Activated CD8-positive, alpha-beta memory T cell treated with anti-CD3 and anti-CD28 coated beads for 48 hours (primary cell): ENCODE measurements around the gene TARS3.
"Not testable (repeated sequence)": the region's sequence is repeated elsewhere in the genome, so short reads cannot be mapped to it uniquely, and the experiment has no call there.

Experiments
- DNase-seq, 3 experiments: peaks; one replicate each; pipeline ENCODE4 v3.0.0-alpha.2; 2020; ENCODE audit warnings: low read depth in 2 of 3, low spot score in 2 of 3

The TARS3 gene

GRCh38 chr15:101723874-101724674 lies at the start of gene TARS3:
Gene TARS3 (minus strand): TSS chr15:101724473. CDS start chr15:101724387, 86 bp downstream.
- peak; percentile 83 to 86 (median 85) for DNase-seq

- no peak for DNase-seq
Observed at GRCh38 chr15:101773496-101774100, 49.3 kb upstream of the TARS3 start.

GRCh38 chr15:101772921-101773320 lies 48.6 kb upstream of the TARS3 start:
- DNase-seq, result no peak

GRCh38 chr15:101767083-101767640 lies 42.9 kb upstream of the TARS3 start:
- not testable (repeated sequence) for DNase-seq

DNA sequence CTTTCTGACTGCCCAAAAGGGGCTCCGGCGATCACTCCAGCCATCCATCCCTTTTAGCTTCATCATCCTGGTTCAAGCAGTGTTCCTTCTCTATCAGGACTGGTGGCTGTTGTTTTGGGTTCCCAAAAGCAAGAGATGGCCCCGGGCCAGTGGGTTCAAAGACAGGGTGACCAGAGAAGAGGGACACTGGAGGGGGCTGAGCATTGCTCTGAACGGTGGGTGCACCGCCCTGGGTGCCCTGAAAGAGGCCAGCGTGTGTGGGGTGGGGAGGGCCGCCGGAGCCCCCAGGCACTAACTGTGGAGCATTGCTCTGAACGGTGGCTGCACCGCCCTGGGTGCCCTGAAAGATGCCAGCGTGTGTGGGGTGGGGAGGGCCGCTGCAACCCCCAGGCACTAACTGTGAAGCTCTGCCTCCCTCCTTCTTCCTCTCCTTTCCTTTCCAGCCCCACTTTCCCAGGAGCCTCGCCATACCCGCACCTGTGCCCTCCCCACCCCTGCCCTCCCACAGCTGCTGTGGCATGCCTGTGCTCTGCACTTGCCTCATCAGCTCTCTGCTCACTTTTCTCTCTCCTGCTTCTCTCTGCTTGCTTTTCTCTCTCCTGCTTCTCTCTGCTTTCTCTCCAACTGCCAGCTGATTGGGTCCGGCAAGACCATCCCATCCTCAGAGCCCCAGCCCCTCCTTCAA lies 41.6 kb upstream of the TARS3 start:
- DNase-seq, result no peak

- not testable (repeated sequence) for DNase-seq
Observed at GRCh38 chr15:101765340-101765671, 41.0 kb upstream of the TARS3 start.

GRCh38 chr15:101764669-101765339 lies 40.5 kb upstream of the TARS3 start:
- DNase-seq, result not testable (repeated sequence)

DNA sequence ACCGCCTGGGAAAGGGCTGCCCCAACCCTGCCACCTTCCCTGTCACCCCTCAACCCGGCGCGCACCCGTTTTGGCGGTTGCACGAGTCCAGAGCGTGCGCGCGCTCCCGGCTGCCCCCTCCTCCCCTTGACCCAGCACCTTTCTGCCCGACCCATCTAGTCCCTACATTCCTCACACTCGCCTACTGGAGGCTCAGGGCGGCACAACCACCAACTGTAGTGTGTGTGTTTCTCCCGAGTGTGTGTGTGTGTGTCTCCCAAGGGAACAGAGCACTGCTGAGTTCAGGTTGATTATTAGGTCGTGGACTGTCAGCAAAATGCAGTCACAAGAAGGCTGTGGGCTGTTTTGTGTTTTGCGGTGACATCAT lies 22.4 kb upstream of the TARS3 start:
- DNase-seq, result not testable (repeated sequence)

- not testable (repeated sequence) for DNase-seq
Observed at GRCh38 chr15:101734837-101735236, 10.6 kb upstream of the TARS3 start.

DNA sequence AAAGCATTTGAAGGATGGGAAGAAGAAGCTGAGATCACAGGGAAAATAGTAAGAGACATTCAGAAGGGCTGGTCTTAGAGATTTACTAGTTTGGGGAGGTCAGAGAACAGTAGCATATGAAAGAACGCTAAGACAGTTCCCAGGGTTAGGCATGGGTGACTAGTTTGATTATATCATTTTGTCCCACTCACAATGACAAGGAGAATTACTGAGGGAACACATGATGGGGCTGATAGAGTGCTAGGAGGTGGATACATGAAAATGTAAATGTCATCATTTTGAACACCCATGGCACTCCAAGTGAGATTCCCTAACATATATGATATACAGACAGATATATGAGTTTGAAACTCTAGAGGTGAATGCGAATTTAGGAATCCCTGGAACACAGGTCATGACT lies 9.3 kb upstream of the TARS3 start:
- no peak for DNase-seq

GRCh38 chr15:101732772-101733171 lies 8.5 kb upstream of the TARS3 start:
- DNase-seq, result no peak

DNA sequence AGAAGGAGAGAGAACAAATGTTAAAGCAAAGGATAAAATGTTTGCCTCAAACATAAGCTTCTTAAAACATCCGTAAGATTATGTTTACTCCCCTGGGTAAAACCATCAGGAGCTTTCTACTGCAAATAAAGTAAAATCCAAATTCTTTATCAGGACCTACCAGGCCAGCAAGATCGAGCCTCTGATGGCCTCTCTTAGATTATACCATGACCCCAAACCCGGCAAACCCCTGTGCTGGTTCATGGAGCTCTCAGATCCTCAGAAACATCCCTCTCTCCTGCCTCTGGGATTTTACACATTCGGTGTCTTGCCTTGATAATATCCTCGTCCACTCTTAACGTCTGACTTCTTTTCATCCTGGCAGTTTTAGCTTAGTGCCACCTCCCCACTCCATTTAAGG lies 7.5 kb upstream of the TARS3 start:
- DNase-seq, result no peak

DNA sequence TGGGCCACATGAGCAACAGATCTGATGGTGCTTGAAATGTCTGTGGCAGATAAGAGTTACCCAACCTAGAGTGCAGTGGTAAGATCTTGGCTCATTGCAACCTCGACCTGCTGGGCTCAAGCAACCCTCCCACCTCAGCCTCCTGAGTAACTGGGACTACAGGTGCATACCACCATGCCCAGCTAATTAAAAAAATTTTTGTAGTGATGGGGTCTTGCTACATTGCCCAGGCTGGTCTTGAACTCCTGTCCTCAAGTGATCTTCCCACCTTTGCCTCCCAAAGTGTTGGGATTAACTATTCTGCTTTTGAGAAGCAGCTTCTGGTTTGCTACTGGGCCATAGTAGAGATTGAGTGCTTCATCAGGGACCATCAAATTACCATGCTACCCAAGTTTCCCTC lies 2.9 kb upstream of the TARS3 start:
- DNase-seq, result no peak

- no peak for DNase-seq
Observed at GRCh38 chr15:101725073-101725472, 800 bp upstream of the TARS3 start.

DNA sequence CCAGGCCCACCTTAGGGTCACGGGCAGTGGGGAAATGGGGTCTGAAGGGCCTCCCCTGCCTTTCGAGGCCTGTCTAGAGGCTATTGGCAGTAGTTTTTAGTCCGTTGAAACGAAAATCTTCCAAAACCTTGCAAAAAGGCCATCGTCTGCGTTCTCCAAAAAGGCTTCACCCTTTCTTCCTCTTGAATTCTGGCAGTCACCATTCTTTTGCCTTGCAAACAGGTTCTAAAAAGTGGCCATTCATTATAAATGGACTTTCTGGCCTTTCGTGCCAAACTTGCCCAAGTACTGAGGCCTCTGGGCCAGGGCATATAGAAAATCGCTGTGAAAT lies 367 bp upstream of the TARS3 start:
- no peak for DNase-seq

DNA sequence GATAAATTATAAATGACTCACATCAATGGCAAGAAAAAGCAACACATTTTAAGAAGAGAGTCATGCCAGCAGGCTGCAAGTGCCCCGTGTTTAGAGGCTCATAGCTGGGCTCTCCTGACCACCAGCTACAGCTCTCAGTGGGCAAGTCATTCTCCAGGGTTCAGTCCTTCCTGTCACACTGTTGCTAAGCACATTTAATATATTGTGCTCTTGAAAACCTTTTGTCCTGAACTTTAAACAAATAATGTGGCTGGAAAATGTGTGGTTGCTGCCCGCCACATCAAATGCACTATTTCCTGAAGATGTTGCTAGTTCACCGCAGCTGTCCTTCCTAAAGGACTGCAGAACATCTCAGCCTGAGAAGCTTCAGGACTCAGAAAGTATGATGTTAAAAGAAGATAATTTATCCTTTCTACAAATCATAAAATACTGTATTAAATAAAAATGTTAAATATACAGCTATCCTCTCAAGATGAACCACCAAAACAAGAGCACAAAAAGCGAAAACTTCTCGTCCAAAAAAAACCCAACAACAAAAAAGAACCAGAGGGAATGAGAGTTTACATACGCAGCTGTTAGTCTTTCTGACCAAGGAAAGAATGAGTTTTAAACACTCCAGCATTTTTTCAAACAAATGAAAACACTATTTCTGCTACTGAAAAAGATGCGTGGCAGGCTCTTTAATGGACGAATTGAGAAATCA lies 951 bp downstream of the TARS3 start:
- DNase-seq, result peak in 2 of 3 experiments; percentile 11 to 19

- no peak for DNase-seq
Observed at GRCh38 chr15:101718896-101719295, 5.4 kb downstream of the TARS3 start.

DNA sequence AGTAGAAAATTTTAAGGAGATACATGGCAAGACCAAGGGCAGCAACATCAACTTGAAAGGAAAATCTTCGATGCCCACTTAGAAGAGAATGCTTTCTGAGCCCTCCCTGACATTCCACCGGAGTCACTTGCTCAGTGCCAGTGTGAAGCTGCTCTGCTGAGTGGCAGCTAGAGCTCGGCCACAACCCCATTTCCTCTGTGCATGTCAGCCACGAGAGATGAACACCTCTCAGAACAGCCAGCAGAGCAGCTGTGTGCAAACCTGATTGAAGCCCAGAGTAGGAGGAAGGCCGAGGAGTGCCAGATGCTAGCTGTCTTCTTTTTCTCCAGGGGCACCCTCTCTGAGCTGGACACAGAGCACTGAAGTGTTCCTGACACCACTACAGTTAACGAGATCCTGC lies 12.2 kb downstream of the TARS3 start:
- no peak for DNase-seq

DNA sequence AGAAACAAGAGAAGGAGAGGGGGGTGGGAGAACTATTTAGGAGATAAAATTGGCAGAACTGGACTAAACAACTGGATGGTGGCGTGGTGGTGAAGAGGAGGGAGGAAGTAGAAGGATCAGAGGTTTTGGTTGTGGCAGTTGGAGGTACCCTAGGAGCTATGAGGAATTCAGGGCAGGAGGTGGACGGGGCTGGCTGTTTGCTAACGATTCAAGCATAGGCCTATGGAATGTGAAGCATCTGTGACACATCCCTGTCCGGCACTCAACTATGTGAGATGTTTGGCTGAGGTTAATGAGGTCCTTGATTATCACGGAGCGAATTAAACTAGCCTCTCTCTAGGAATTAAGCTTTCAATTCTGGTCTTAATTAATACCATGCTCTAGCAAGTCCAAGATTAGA lies 13.5 kb downstream of the TARS3 start:
- DNase-seq, result no peak

DNA sequence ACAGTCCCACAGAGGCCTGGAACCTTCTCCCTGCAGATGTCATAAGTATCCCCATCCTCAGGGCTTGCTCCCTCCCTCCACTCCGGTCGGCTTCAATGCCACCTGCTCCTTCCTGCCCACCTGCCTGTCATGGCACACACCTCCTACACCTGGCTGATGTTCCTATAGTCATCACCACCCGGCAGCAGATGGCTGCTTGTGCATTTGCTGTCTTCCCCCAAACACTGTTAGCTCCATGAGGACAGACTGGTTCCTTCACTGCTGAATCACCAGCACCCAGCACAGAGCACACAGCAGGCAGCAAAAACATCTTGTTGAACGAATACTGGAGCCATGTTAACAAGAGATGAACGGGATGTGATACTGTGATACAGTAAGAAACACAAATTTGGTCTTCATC lies 14.8 kb downstream of the TARS3 start:
- DNase-seq, result no peak

DNA sequence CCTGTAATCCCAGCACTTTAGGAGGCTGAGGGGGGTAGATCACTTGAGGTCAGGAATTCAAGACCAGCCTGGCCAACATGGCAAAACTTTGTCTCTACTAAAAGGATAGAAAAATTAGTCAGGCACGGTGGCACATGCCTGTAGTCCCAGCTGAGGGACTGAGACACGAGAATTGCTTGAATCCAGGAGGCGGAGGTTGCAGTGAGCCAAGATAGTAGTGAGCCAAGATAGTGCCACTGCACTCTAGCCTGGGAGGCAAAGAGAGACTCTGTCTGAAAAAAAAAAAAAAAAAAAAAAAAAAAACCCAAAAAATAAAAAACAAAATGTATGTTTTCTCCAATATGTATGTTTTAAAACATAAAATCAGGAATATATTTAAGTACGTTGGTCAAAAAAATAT lies 16.3 kb downstream of the TARS3 start:
- no peak for DNase-seq
